Retinal pigment epithelial cell (primary cell): ENCODE measurements around the gene NCKAP5.

ENCODE experiments used
- DNase-seq: peaks from one replicate; pipeline ENCODE4 v3.0.0-alpha.2; 2010; ENCODE audit warnings: low read depth
- H3K4me3 ChIP-seq: 2 replicates; pipeline ENCODE4 v1.5.1; 2011; ENCODE audit warnings: mild to moderate bottlenecking, low read length, control low read depth, moderate library complexity
- CTCF ChIP-seq: conservative IDR thresholded peaks from 2 replicates; pipeline ENCODE4 v1.5.1; 2011; ENCODE audit warnings: low read depth, low read length, control low read depth, inconsistent platforms

NCKAP5 gene

GRCh38 chr2:132977812-132978529, 590.3 kb downstream of the NCKAP5 start:
- no peak for DNase-seq
- H3K4me3 ChIP-seq, result no peak overlapping the region
- TF ChIP-seq CTCF, result no peak

GRCh38 chr2:132975193-132976105, 592.8 kb downstream of the NCKAP5 start:
- no peak for TF ChIP-seq CTCF
- no peak for DNase-seq
- no peak overlapping the region for H3K4me3 ChIP-seq

GRCh38 chr2:132974467-132975095, 593.7 kb downstream of the NCKAP5 start:
- no peak overlapping the region for H3K4me3 ChIP-seq
- no peak for DNase-seq
- TF ChIP-seq CTCF, result no peak

- DNase-seq, result no peak
- H3K4me3 ChIP-seq, result no peak overlapping the region
- TF ChIP-seq CTCF, result no peak
Measured at GRCh38 chr2:132971310-132972061, 596.8 kb downstream of the NCKAP5 start.

GRCh38 chr2:132969371-132969985, 598.8 kb downstream of the NCKAP5 start:
- DNase-seq, result no peak
- no peak overlapping the region for H3K4me3 ChIP-seq
- TF ChIP-seq CTCF, result no peak

- no peak overlapping the region for H3K4me3 ChIP-seq
- DNase-seq, result no peak
- no peak for TF ChIP-seq CTCF
Measured at GRCh38 chr2:132965460-132965859, 602.8 kb downstream of the NCKAP5 start.
